Liver (tissue), 3 donors: ENCODE measurements around the gene ASGR2.

Experiments
- EGR1 ChIP-seq, 2 donors: IDR thresholded peaks; 2 replicates each; pipeline ENCODE4 v1.6.1; 2016 to 2018; ENCODE audit warnings: antibody characterized with exemption in 2 of 2, low read depth in 2 of 2
- GABPA ChIP-seq, 2 donors: IDR thresholded peaks in 1 of 2; conservative IDR thresholded peaks in 1 of 2; 2 replicates each; pipeline ENCODE4 v1.6.1; 2016; ENCODE audit warnings: antibody characterized with exemption in 2 of 2, mild to moderate bottlenecking in 1 of 2, moderate library complexity in 1 of 2
- YY1 ChIP-seq: IDR thresholded peaks from 2 replicates; pipeline ENCODE4 v1.6.1; 2016; ENCODE audit warnings: antibody characterized with exemption, mild to moderate bottlenecking
- TF ChIP-seq, protein P1 (sequence below): IDR thresholded peaks from 2 replicates; pipeline ENCODE4 v1.6.1; 2016; ENCODE audit warnings: antibody characterized with exemption, mild to moderate bottlenecking
- TF ChIP-seq, protein P2 (sequence below): fragments of 150-350 bp; IDR thresholded peaks from 2 replicates; pipeline ENCODE4 v1.5.1; 2017; ENCODE audit warnings: improper control_type of control experiment, low read depth, low read length; ENCODE audit not compliant: missing input control
- donor health status: healthy.
- donor health status: healthy.

DNA sequence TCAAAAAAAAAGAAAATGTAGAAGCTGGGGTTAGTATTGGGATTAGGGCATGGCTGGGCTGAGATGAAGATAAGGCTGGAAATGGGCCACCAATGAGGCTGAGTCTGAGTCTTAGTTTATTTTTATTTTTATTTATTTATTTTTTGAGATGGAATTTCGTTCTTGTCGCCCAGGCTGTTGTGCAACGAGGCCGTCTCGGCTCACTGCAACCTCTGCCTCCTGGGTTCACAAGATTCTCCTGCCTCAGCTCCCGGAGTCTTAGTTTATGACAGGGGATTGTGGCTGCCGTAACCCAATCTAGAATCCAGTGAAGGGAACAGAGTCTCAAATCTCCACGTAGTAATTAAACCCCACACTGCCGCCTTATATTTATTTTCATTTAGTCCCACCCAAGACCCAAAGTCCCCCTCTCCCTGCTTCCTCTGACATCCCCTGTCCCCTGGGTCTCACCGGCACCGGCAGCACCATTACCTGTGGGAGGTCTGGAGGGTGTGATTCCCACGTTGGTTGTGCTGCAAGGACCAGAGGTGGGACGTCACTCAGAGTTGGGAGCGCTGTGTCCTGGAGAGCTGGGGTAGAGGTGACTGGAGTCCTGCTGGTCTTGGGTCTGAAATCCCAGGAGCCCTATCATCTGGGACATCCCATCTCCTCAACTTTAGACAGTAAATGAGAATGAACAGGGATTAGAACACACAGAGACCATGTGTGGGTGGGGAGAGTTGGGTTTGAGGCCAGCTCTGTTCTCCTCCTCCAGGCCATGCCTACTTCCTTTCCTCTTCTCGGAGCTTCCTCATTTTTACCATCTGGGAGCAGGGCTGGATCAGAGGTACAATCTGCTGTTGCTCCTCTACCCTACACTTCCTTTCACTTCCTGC is 34.8 kb downstream of the ASGR2 start, which contains the start of gene CLEC10A:
- TF ChIP-seq GABPA (IDR thresholded peaks at IDR 0.05 in 1 of 2, conservative IDR thresholded peaks at IDR 0.05 in 1 of 2) (no peak), YY1 (no peak), EGR1 (IDR thresholded peaks at IDR 0.05; ENCODE audit: low read depth in 2 of 2) (no peak)
- TF ChIP-seq, protein P1, sequence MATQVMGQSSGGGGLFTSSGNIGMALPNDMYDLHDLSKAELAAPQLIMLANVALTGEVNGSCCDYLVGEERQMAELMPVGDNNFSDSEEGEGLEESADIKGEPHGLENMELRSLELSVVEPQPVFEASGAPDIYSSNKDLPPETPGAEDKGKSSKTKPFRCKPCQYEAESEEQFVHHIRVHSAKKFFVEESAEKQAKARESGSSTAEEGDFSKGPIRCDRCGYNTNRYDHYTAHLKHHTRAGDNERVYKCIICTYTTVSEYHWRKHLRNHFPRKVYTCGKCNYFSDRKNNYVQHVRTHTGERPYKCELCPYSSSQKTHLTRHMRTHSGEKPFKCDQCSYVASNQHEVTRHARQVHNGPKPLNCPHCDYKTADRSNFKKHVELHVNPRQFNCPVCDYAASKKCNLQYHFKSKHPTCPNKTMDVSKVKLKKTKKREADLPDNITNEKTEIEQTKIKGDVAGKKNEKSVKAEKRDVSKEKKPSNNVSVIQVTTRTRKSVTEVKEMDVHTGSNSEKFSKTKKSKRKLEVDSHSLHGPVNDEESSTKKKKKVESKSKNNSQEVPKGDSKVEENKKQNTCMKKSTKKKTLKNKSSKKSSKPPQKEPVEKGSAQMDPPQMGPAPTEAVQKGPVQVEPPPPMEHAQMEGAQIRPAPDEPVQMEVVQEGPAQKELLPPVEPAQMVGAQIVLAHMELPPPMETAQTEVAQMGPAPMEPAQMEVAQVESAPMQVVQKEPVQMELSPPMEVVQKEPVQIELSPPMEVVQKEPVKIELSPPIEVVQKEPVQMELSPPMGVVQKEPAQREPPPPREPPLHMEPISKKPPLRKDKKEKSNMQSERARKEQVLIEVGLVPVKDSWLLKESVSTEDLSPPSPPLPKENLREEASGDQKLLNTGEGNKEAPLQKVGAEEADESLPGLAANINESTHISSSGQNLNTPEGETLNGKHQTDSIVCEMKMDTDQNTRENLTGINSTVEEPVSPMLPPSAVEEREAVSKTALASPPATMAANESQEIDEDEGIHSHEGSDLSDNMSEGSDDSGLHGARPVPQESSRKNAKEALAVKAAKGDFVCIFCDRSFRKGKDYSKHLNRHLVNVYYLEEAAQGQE, result no peak
- TF ChIP-seq, protein P2, sequence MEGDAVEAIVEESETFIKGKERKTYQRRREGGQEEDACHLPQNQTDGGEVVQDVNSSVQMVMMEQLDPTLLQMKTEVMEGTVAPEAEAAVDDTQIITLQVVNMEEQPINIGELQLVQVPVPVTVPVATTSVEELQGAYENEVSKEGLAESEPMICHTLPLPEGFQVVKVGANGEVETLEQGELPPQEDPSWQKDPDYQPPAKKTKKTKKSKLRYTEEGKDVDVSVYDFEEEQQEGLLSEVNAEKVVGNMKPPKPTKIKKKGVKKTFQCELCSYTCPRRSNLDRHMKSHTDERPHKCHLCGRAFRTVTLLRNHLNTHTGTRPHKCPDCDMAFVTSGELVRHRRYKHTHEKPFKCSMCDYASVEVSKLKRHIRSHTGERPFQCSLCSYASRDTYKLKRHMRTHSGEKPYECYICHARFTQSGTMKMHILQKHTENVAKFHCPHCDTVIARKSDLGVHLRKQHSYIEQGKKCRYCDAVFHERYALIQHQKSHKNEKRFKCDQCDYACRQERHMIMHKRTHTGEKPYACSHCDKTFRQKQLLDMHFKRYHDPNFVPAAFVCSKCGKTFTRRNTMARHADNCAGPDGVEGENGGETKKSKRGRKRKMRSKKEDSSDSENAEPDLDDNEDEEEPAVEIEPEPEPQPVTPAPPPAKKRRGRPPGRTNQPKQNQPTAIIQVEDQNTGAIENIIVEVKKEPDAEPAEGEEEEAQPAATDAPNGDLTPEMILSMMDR, result no peak
